Epithelial cell of proximal tubule (primary cell): ENCODE measurements around the gene MCHR1. TPM values are rescaled to one million over a fixed set of nuclear protein-coding genes. Genes with fewer than 3 reads are reported as not detected.
"Not testable (repeated sequence)": the region's sequence is repeated elsewhere in the genome, so short reads cannot be mapped to it uniquely, and the experiment has no call there.

Experiments used
- DNase-seq: peaks from one replicate; pipeline ENCODE4 v3.0.0-alpha.2; 2011; ENCODE audit warnings: low read depth
- H3K4me3 ChIP-seq: 2 replicates; pipeline ENCODE4 v1.5.1; 2011; ENCODE audit warnings: low read depth, mild to moderate bottlenecking, low read length
- total RNA-seq: library from RNA; depleted of rRNA; stranded (reverse); fragments of >200 nt; gene quantifications from 2 replicates; pipeline ENCODE4 v1.2.3, GENCODE V29; 2015
- TF ChIP-seq, protein P1 (sequence below): conservative IDR thresholded peaks from 2 replicates; pipeline ENCODE4 v1.5.1; 2012; ENCODE audit warnings: low read depth, mild to moderate bottlenecking, low read length

MCHR1 gene
- total RNA-seq, 1 donor from 2014 or later: 0.23 TPM

DNA sequence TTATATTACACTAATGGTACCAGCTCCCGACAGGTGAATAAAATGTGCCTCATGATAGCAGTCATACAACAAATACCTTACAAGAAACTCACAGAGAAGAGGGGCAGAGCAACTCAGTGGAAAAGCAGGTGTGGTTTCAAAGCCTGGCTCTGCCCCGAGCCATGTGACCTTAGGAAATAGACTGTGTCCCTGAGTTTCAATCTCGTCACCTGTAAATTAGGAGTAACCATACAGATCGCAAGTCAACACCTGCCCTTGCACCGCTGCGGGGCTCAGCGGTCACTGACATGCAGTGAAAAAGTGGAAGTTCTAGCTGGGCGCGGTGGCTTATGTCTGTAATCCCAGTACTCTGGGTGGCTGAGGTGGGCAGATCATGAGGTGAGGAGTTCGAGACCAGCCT, 30.9 kb upstream of the MCHR1 start:
- no peak for DNase-seq
- H3K4me3 ChIP-seq: no peak overlapping the region
- TF ChIP-seq, protein P1, sequence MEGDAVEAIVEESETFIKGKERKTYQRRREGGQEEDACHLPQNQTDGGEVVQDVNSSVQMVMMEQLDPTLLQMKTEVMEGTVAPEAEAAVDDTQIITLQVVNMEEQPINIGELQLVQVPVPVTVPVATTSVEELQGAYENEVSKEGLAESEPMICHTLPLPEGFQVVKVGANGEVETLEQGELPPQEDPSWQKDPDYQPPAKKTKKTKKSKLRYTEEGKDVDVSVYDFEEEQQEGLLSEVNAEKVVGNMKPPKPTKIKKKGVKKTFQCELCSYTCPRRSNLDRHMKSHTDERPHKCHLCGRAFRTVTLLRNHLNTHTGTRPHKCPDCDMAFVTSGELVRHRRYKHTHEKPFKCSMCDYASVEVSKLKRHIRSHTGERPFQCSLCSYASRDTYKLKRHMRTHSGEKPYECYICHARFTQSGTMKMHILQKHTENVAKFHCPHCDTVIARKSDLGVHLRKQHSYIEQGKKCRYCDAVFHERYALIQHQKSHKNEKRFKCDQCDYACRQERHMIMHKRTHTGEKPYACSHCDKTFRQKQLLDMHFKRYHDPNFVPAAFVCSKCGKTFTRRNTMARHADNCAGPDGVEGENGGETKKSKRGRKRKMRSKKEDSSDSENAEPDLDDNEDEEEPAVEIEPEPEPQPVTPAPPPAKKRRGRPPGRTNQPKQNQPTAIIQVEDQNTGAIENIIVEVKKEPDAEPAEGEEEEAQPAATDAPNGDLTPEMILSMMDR: no peak

DNA sequence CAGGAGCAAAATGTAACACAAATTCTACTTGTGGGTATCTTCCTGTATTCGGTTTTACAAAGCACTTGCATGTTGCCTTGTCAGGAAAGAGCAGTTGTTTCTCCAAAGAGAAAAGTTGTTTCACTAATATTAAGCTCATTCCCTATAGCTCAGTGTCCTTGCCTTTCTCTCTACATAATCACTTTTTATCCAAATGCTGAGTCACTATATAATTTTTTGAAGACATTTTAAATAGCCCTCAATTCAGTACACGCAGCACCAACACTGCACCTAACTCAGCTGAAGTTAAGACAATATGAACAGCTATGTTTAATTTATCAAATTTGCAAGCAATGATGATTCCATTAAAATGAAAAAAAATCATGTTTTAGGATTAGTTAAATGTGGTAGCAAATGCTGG, 28.2 kb upstream of the MCHR1 start:
- TF ChIP-seq, protein P1: no peak
- DNase-seq: no peak
- peak overlapping the region; percentile 67 for H3K4me3 ChIP-seq

DNA sequence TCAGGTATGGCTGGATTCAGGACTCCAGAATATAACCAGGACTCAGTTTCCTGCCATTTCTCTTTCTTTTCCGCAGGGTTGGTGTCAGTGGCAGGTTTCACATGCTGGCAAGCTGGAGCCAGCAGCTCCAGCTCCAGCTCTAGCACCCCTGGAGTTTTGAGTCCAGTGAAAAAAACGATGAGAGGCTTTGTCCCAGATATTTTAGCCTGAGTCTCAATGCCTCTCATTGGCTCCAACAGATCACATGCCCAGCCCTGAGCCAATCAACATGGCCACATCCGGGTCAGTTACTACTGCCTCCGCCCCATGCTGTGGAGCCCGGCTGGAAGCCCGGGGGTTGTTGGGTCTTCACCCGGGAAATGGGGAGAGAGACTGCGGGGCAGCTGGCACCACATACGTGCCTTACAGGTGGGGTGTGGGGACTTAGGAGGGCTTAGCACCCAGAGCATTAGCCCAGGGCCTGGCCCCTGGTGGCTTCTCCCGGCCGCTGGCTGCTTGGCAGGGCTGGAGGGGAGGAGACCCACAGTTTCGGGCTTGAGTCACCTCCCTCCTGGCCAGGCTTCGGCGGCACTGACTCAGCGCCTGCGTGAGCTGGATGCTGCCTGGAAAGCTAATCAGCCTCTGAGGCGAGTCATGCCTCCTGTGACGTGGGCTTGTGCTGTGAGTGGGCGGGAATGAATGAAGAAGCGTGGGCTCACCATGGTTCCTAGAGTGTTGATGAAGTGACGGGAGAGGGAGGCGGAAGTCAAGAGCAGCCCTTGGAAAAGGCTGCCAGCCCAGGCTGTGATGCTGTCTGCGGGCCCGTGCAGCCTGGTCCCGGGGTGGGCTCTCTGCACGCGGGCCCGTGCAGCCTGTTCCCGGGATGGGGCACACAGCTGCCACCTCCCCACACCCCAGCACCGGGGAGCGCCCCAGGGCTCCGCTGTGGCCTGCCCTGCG, 27.5 kb upstream of the MCHR1 start:
- TF ChIP-seq, protein P1: no peak
- peak; percentile 86 for DNase-seq
- H3K4me3 ChIP-seq: peak overlapping the region; percentile 67

DNA sequence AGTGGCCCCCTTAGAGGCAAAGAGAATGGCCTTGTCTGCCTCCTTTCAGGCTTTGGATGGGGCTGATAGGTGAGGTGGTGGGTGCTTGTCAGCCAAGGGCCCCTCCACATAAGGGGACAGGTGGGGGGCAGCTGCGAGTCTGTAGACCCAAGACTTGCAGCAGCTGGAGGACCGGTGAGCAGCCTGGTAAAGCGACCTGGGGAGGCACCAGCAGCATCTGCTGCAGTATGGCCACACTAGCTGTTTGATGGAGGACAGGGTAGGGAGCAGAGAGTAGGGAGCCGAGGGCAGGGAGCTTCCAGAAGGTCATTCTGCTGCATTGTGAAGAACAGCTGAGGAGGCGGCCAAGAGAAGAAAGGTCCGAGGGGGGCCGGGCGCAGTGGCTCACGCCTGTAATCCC, 25.9 kb upstream of the MCHR1 start:
- TF ChIP-seq, protein P1: no peak
- DNase-seq: no peak
- H3K4me3 ChIP-seq: no peak overlapping the region

DNA sequence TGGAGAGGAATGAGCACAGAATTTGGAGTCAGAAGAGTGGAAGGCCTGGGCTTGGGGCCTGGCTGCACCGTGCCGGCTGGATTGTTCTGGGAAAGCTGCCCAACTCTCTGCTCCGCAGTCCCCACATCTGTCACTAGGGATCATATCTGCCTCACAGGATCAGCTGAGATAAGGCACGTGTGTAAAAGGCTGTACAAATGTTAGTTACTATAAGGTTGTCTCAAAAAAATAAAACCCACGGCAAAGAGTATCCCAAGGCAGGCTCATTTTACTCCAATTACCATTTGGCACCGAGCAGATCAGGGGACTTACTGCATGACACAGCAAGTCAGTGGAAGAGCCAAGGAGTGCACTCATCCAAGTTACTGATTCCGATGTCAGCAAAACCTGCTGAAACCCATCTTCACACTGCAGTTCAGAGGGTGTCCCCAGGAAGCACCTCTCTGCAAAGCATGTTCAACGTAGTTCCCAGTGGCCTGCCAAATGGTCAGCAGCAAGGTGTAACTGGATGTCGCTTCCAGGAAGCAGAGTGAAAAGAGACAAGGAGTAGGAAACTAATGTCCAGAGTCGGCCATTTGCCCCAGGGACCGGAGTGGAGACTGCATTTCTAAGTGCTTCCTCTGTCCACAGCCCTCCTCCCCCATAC, 24.6 kb upstream of the MCHR1 start:
- H3K4me3 ChIP-seq: no peak overlapping the region
- TF ChIP-seq, protein P1: peak; percentile 14
- no peak for DNase-seq

DNA sequence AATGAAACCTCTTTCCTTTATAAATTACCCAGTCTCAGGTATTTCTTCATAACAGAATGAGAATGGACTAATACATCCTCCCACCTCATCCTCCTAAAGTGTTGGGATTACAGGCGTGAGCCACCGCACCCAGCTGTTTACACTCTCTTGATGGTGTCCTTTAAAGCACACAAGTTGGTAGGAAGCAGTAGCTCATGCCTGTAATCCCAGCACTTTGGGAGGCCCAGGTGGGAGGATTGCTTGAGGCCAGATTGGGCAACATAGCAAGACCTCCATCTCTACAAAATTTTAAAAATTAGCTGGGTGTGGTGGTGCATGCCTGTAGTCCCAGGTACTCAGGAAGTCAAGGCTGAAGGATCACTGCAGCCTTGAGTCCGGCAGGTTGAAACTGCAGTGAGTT, 23.3 kb upstream of the MCHR1 start:
- DNase-seq, H3K4me3 ChIP-seq: not testable (repeated sequence)

DNA sequence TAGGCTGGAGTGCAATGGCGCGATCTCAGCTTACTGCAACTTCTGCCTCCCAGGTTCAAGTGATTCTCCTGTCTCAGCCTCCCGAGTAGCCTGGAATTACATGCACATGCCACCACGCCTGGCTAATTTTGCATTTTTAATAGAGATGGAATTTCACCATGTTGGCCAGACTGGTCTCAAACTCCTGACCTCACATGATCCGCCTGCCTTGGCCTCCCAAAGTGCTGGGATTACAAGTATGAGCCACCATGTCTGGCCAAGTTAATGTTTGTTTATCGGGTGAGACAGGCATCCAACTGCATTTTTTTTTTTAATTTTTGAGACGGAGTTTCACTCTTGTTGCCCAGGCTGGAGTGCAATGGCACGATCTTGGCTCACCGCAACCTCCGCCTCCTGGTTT, 22.6 kb upstream of the MCHR1 start:
- DNase-seq, H3K4me3 ChIP-seq: not testable (repeated sequence)

DNA sequence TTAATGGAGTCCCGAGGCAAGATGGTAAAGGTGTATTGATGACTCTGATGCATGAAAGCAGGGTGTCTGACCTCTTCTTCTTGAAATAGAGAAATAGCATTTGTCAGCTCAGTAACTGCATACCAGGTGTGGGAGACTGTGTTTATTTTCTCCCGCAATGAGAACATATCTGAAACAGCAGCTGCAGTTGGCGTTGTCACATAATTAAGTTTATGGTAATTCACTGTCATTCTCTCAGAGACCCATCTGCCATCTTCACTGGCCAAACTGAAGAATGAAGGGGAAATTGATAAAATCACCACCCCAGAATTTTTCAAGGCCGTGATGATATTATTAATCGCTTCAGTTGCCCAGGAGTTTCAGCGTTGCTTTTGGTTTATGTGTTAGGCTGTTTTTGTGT, 20.1 kb upstream of the MCHR1 start:
- TF ChIP-seq, protein P1: no peak
- no peak overlapping the region for H3K4me3 ChIP-seq
- DNase-seq: no peak
